ENCODE results near the gene NOL6.

GRCh38 chr9:33461492-33461891, 12.2 kb downstream of the NOL6 start:
- TF ChIP-seq POU2F2 (IDR thresholded peaks at IDR 0.05; ENCODE audit: low read depth, low read length) (no peak), POLR2AphosphoS5 (IDR thresholded peaks at IDR 0.05; ENCODE audit: low read depth, low read length) (no peak), TAF1 (IDR thresholded peaks at IDR 0.05; ENCODE audit: low read depth, low read length) (no peak)
